Spleen (tissue), 11 donors: ENCODE results near the gene LACTBL1. TPM values are rescaled to one million over a fixed set of nuclear protein-coding genes. Genes with fewer than 3 reads are reported as not detected.

Experiments used
- DNase-seq: peaks from one replicate; pipeline ENCODE4 v3.0.0-alpha.2; 2020
- H3K27ac ChIP-seq, 8 donors: fragments of 200-600 bp; sonication (generic) in 7 of 8; 1 replicate in 4 of 8; 2 replicates in 4 of 8; pipeline versions ENCODE4 v1.5.0 to v1.8.0; 2016 to 2021; ENCODE audit warnings: inconsistent platforms in 4 of 8, mild to moderate bottlenecking in 4 of 8, moderate library complexity in 1 of 8
- H3K27me3 ChIP-seq, 7 donors: fragments of 200-600 bp; sonication (generic) in 6 of 7; replicated peaks in 1 of 7; 1 replicate in 4 of 7; 2 replicates in 3 of 7; pipeline versions ENCODE4 v1.5.0 to v1.8.0; 2016 to 2021; ENCODE audit warnings: inconsistent platforms in 3 of 7, mild to moderate bottlenecking in 1 of 7
- H3K36me3 ChIP-seq, 6 donors: fragments of 200-600 bp; sonication (generic) in 5 of 6; 1 replicate in 4 of 6; 2 replicates in 2 of 6; pipeline versions ENCODE4 v1.5.0 to v1.8.0; 2016 to 2021; ENCODE audit warnings: inconsistent platforms in 2 of 6
- H3K4me1 ChIP-seq, 6 donors: fragments of 200-600 bp; sonication (generic) in 5 of 6; 1 replicate in 3 of 6; 2 replicates in 3 of 6; pipeline versions ENCODE4 v1.5.0 to v1.8.0; 2016 to 2021; ENCODE audit warnings: inconsistent platforms in 3 of 6
- H3K4me3 ChIP-seq, 8 donors: fragments of 200-600 bp; sonication (generic) in 7 of 8; 1 replicate in 4 of 8; 2 replicates in 4 of 8; pipeline versions ENCODE4 v1.5.0 to v1.8.0; 2016 to 2021; ENCODE audit warnings: inconsistent platforms in 4 of 8, mild to moderate bottlenecking in 4 of 8, moderate library complexity in 2 of 8
- H3K9me3 ChIP-seq, 8 donors: fragments of 200-600 bp; sonication (generic) in 7 of 8; 1 replicate in 4 of 8; 2 replicates in 4 of 8; pipeline versions ENCODE4 v1.5.0 to v1.8.0; 2016 to 2021; ENCODE audit warnings: inconsistent platforms in 4 of 8
- CTCF ChIP-seq, 11 experiments: fragments of 200-600 bp in 7 of 11; fragments of 450-650 bp in 4 of 11; sonication (generic) in 4 of 11; IDR thresholded peaks in 8 of 11; conservative IDR thresholded peaks in 3 of 11; 1 replicate in 7 of 11; 2 replicates in 4 of 11; pipeline versions ENCODE4 v1.4.0 to v1.8.0; 2016 to 2021; ENCODE audit warnings: antibody characterized with exemption in 11 of 11, inconsistent platforms in 4 of 11, mild to moderate bottlenecking in 1 of 11
- POLR2A ChIP-seq, 3 donors: fragments of 450-650 bp; IDR thresholded peaks; one replicate each; pipeline ENCODE4 v1.5.1; 2017; ENCODE audit warnings: antibody characterized with exemption in 3 of 3, mild to moderate bottlenecking in 1 of 3
- POLR2AphosphoS5 ChIP-seq, 3 donors: sonication (generic); formaldehyde crosslinking; IDR thresholded peaks; one replicate each; pipeline ENCODE4 v1.5.1; 2017; ENCODE audit warnings: antibody characterized with exemption in 3 of 3
- WGBS, 5 donors: extraction: QIAGEN DNeasy Blood & Tissue Kit in 3 of 5; methylation state at CpG; one replicate each; pipeline versions ENCODE4 v1.1.5 to v1.1.7; 2013 to 2018; 5-methylcytosine and 5-hydroxymethylcytosine counted together
- intact Hi-C: fragments of 100-400 bp; cut with DNase I; formaldehyde crosslinking; loops from one replicate; pipeline ENCODE4 v1.15.0; 2023; ENCODE audit warnings: low total_unique reads
- polyA plus RNA-seq, 3 donors: library from polyadenylated mRNA; stranded (reverse); fragments of 200-250 nt; gene quantifications; one replicate each; pipeline ENCODE4 v1.2.1, GENCODE V29; 2013
- total RNA-seq, 7 donors: library from RNA; depleted of rRNA in 3 of 7; stranded (reverse); fragments of >200 nt in 3 of 7; fragmentation: NEBNext Ultra II Directional in 4 of 7; extraction: Animal tissue kit (Norgen Biotek cat#: 25700) in 4 of 7; gene quantifications; one replicate each; pipeline versions ENCODE4 v1.1.0 to v1.2.1, GENCODE V29; 2016 to 2021
- donor health status: healthy with polysubstance abuse.
- donor health status: DM: no; HTN: no; CAD: no; lungs with moderate emphysema.
- donor health status: DM: no; HTN: no; CAD: no.
- donor health status: Bipolar disorder and iron deficiency.
- donor health status: healthy.
- donor health status: DM: no; HTN: no; CAD: no.
- donor health status: DM: yes; HTN: yes; CAD: no.

LACTBL1 gene
- total and polyA plus RNA-seq, 10 donors, result not detected

- TF ChIP-seq POLR2AphosphoS5 (IDR thresholded peaks at IDR 0.05), result no peak
- no peak for TF ChIP-seq POLR2A (IDR thresholded peaks at IDR 0.05)
- TF ChIP-seq CTCF (IDR thresholded peaks at IDR 0.05 in 8 of 11, conservative IDR thresholded peaks at IDR 0.05 in 3 of 11), result no peak
- peak; percentile 45 for DNase-seq
These were observed 9.5 kb downstream of the LACTBL1 start for GRCh38 chr1:22963044-22963677.

GRCh38 chr1:22962558-22962957 lies 10.1 kb downstream of the LACTBL1 start:
- TF ChIP-seq CTCF (IDR thresholded peaks at IDR 0.05 in 8 of 11, conservative IDR thresholded peaks at IDR 0.05 in 3 of 11) (no peak), POLR2AphosphoS5 (IDR thresholded peaks at IDR 0.05) (no peak), POLR2A (IDR thresholded peaks at IDR 0.05) (no peak)
- peaks cover 0 to 16% (median 12%) of the 10 kb centered on the region in 8 donors for H3K9me3 ChIP-seq
- intact Hi-C loops, result no loop called here
- no peaks in the 10 kb centered on the region for H3K36me3 ChIP-seq
- no peak overlapping the region for H3K27ac ChIP-seq
- H3K4me3 ChIP-seq, result no peak overlapping the region
- peak; percentile 37 for DNase-seq
- H3K4me1 ChIP-seq, result peaks cover 0 to 6% (median 0%) of the 10 kb centered on the region in 6 donors
- WGBS, 5 donors, result 31 to 57% (median 53%) methylated on average over 3 of the region's 3 CpGs
- H3K27me3 ChIP-seq, result peaks cover 0 to 14% (median 0%) of the 10 kb centered on the region in 7 donors

More at GRCh38 chr1:22963044-22963677, 9.5 kb downstream of the LACTBL1 start:
- intact Hi-C loops, result no loop called here
- Histone ChIP-seq H3K36me3 (no peaks in the 10 kb centered on the region), H3K4me1 (peaks cover 0 to 6% (median 0%) of the 10 kb centered on the region in 6 donors), H3K9me3 (peaks cover 0 to 16% (median 12%) of the 10 kb centered on the region in 8 donors), H3K4me3 (no peak overlapping the region), H3K27me3 (peaks cover 0 to 19% (median 1%) of the 10 kb centered on the region in 7 donors), H3K27ac (no peak overlapping the region)
- 75 to 93% (median 81%) methylated on average over 9 to 10 of the region's 10 CpGs for WGBS, 5 donors

GRCh38 chr1:22959545-22960360 lies 12.9 kb downstream of the LACTBL1 start:
- H3K4me1 ChIP-seq, result peaks cover 0 to 6% (median 0%) of the 10 kb centered on the region in 6 donors
- WGBS, 5 donors, result 71 to 86% (median 81%) methylated on average over 7 of the region's 7 CpGs
- H3K9me3 ChIP-seq, result no peaks in the 10 kb centered on the region
- TF ChIP-seq POLR2AphosphoS5 (IDR thresholded peaks at IDR 0.05) (no peak), POLR2A (IDR thresholded peaks at IDR 0.05) (no peak), CTCF (IDR thresholded peaks at IDR 0.05 in 8 of 11, conservative IDR thresholded peaks at IDR 0.05 in 3 of 11) (no peak)
- intact Hi-C loops, result no loop called here
- DNase-seq, result peak; percentile 24
- H3K27me3 ChIP-seq, result peaks cover 0 to 26% (median 0%) of the 10 kb centered on the region in 7 donors
- H3K36me3 ChIP-seq, result no peaks in the 10 kb centered on the region
- no peak overlapping the region for H3K27ac ChIP-seq
- H3K4me3 ChIP-seq, result no peak overlapping the region

GRCh38 chr1:22958556-22958955 lies 14.1 kb downstream of the LACTBL1 start:
- intact Hi-C loops, result no loop called here
- H3K4me1 ChIP-seq, result peaks cover 0 to 3% (median 0%) of the 10 kb centered on the region in 6 donors
- H3K36me3 ChIP-seq, result no peaks in the 10 kb centered on the region
- TF ChIP-seq POLR2A (IDR thresholded peaks at IDR 0.05), result no peak
- TF ChIP-seq CTCF (IDR thresholded peaks at IDR 0.05 in 8 of 11, conservative IDR thresholded peaks at IDR 0.05 in 3 of 11), result no peak
- no peak for TF ChIP-seq POLR2AphosphoS5 (IDR thresholded peaks at IDR 0.05)
- peak; percentile 63 for DNase-seq
- 85 to 94% (median 88%) methylated on average over 9 of the region's 9 CpGs for WGBS, 5 donors
- no peaks in the 10 kb centered on the region for H3K9me3 ChIP-seq
- H3K4me3 ChIP-seq, result no peak overlapping the region
- H3K27ac ChIP-seq, result no peak overlapping the region
- peaks cover 0 to 29% (median 7%) of the 10 kb centered on the region in 7 donors for H3K27me3 ChIP-seq
